Lower leg skin (tissue), 3 donors: ENCODE measurements around the gene VDR.

Experiments
- CTCF ChIP-seq, 3 donors: fragments of 450-650 bp; IDR thresholded peaks; one replicate each; pipeline ENCODE4 v1.5.1; 2016; ENCODE audit warnings: antibody characterized with exemption in 3 of 3, mild to moderate bottlenecking in 3 of 3, moderate library complexity in 2 of 3
- POLR2A ChIP-seq, 2 donors: fragments of 450-650 bp; IDR thresholded peaks; one replicate each; pipeline ENCODE4 v1.6.1; 2016 to 2017; ENCODE audit warnings: antibody characterized with exemption in 2 of 2, mild to moderate bottlenecking in 1 of 2, moderate library complexity in 1 of 2

GRCh38 chr12:47876440-47876960, 28.3 kb downstream of the VDR start:
- TF ChIP-seq POLR2A (IDR thresholded peaks at IDR 0.05) (no peak), CTCF (IDR thresholded peaks at IDR 0.05) (no peak)
